ENCODE measurements around the gene GALNT10. TPM values are rescaled to one million over a fixed set of nuclear protein-coding genes. Genes with fewer than 3 reads are reported as not detected.

Gene GALNT10
- total and polyA plus RNA-seq, 2 experiments from 2014 or later, result 43.0 to 45.9 TPM

DNA sequence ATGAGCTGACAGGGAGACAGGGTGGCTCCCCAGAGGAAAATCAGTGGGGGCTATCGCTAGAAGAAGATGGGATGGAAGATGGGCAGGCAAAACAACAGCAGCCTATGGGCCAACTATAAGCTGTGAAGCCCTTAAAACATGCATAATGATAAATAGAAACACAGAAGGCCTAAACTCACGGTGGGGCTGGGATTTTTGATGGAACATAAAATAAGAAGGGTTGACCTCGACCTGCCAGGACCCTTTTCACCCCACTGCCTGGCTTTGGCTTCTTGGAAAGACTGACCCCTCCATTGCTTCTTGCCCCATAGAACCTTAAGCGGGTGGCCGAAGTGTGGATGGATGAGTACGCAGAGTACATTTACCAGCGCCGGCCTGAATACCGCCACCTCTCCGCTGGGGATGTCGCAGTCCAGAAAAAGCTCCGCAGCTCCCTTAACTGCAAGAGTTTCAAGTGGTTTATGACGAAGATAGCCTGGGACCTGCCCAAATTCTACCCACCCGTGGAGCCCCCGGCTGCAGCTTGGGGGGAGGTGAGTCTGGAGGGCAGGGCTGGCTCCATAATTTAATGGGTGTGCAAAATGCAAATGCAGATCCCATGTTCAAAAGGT lies 218.8 kb downstream of the GALNT10 start:
- H3K36me3 ChIP-seq (replicated peaks; ENCODE audit: insufficient read depth, low read depth), result no peaks in the 10 kb centered on the region
- no peak overlapping the region for H3K27ac ChIP-seq
- peaks cover 16% of the 10 kb centered on the region for H3K4me1 ChIP-seq (ENCODE audit: insufficient read depth)
- H3K9me2 ChIP-seq (replicated peaks; ENCODE audit: insufficient read depth), result no peaks in the 10 kb centered on the region
- no peak for DNase-seq (ENCODE audit: low spot score)
- H3K9me3 ChIP-seq (ENCODE audit: low read depth), result no peaks in the 10 kb centered on the region
- 93% methylated on average over 15 of the region's 15 CpGs for WGBS (ENCODE audit: low lambda C conversion rate, missing lambda C conversion rate)
- no peaks in the 10 kb centered on the region for H3K79me2 ChIP-seq
- no peak for TF ChIP-seq EZH2 (IDR thresholded peaks at IDR 0.05; ENCODE audit: borderline replicate concordance)
- H3K27me3 ChIP-seq, result no peaks in the 10 kb centered on the region
- no peak overlapping the region for H3K4me2 ChIP-seq
- no peak overlapping the region for H2AFZ ChIP-seq
- no peaks in the 10 kb centered on the region for H4K20me1 ChIP-seq (ENCODE audit: insufficient read depth, poor library complexity, severe bottlenecking)
- no peak overlapping the region for H3K4me3 ChIP-seq

- Histone ChIP-seq H4K20me1 (ENCODE audit: insufficient read depth, poor library complexity, severe bottlenecking) (no peaks in the 10 kb centered on the region), H3K4me2 (no peak overlapping the region), H3K4me1 (ENCODE audit: insufficient read depth) (peaks cover 9% of the 10 kb centered on the region), H3K9me3 (ENCODE audit: low read depth) (no peaks in the 10 kb centered on the region), H3K27ac (no peak overlapping the region), H2AFZ (no peak overlapping the region), H3K4me3 (no peak overlapping the region), H3K36me3 (replicated peaks; ENCODE audit: insufficient read depth, low read depth) (no peaks in the 10 kb centered on the region), H3K27me3 (no peaks in the 10 kb centered on the region), H3K9me2 (replicated peaks; ENCODE audit: insufficient read depth) (no peaks in the 10 kb centered on the region), H3K79me2 (no peaks in the 10 kb centered on the region)
- TF ChIP-seq EZH2phosphoT487 (IDR thresholded peaks at IDR 0.05; ENCODE audit: low read depth, severe bottlenecking, unreplicated experiment), result no peak
- no peak for TF ChIP-seq EZH2 (IDR thresholded peaks at IDR 0.05; ENCODE audit: borderline replicate concordance)
- TF ChIP-seq CTCF (IDR thresholded peaks at IDR 0.05; ENCODE audit: poor library complexity), result no peak
- no peak for DNase-seq (ENCODE audit: low spot score)
Measured at GRCh38 chr5:154410008-154410407, 219.5 kb downstream of the GALNT10 start.

DNA sequence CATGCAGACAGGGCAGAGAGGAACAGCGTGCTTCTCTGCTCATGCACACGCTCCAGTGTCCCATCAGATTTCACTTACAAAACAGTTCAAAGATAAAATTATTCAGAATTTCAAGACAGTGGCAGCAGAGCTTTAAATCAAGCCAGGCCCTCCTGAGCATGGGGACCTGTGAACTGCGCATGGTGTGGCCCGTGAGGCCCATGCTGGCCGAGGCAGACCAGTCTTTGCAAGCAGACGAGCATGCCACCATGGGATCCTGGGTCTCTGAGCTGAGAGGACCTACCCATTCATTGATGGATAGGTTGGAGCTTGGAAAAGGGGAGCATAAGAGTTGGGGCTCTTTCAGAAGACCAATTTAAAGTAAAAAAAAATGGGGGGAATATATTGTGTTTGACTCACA lies 220.3 kb downstream of the GALNT10 start:
- Histone ChIP-seq H4K20me1 (ENCODE audit: insufficient read depth, poor library complexity, severe bottlenecking) (no peaks in the 10 kb centered on the region), H3K4me2 (no peak overlapping the region), H3K27me3 (no peaks in the 10 kb centered on the region), H3K9me3 (ENCODE audit: low read depth) (no peaks in the 10 kb centered on the region), H3K4me3 (no peak overlapping the region), H3K9me2 (replicated peaks; ENCODE audit: insufficient read depth) (no peaks in the 10 kb centered on the region), H3K36me3 (replicated peaks; ENCODE audit: insufficient read depth, low read depth) (no peaks in the 10 kb centered on the region), H2AFZ (no peak overlapping the region), H3K4me1 (ENCODE audit: insufficient read depth) (peaks cover 9% of the 10 kb centered on the region), H3K27ac (no peak overlapping the region), H3K79me2 (no peaks in the 10 kb centered on the region)
- TF ChIP-seq EZH2 (IDR thresholded peaks at IDR 0.05; ENCODE audit: borderline replicate concordance) (no peak), EZH2phosphoT487 (IDR thresholded peaks at IDR 0.05; ENCODE audit: low read depth, severe bottlenecking, unreplicated experiment) (no peak), CTCF (IDR thresholded peaks at IDR 0.05; ENCODE audit: poor library complexity) (no peak)
- WGBS (ENCODE audit: low lambda C conversion rate, missing lambda C conversion rate), result 81% methylated on average over 6 of the region's 6 CpGs
- DNase-seq (ENCODE audit: low spot score), result no peak

DNA sequence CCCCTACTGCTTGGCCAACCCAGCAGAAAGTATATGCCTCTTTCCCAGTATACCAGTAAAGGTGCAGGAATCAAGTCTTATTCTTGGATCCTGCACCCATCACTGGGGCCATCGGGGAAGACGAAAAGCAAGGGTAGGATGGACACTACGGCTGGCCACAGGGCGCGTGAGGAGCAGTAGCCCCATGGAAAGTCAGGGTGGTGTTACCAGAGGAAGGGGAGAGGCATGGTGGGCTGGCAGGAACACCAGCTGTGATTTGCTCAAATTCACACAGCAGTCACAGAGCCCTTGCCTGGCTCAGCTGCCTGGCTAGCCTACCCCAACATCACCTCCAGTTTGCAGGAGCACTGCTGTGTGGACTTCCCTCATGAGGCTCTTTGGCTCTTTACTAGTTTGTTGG lies 220.8 kb downstream of the GALNT10 start:
- Histone ChIP-seq H3K79me2 (no peaks in the 10 kb centered on the region), H3K4me3 (no peak overlapping the region), H2AFZ (no peak overlapping the region), H3K4me2 (no peak overlapping the region), H4K20me1 (ENCODE audit: insufficient read depth, poor library complexity, severe bottlenecking) (no peaks in the 10 kb centered on the region), H3K9me2 (replicated peaks; ENCODE audit: insufficient read depth) (no peaks in the 10 kb centered on the region), H3K4me1 (ENCODE audit: insufficient read depth) (peaks cover 5% of the 10 kb centered on the region), H3K9me3 (ENCODE audit: low read depth) (no peaks in the 10 kb centered on the region), H3K27me3 (no peaks in the 10 kb centered on the region), H3K36me3 (replicated peaks; ENCODE audit: insufficient read depth, low read depth) (no peaks in the 10 kb centered on the region), H3K27ac (no peak overlapping the region)
- WGBS (ENCODE audit: low lambda C conversion rate, missing lambda C conversion rate), result 97% methylated on average over 5 of the region's 5 CpGs
- DNase-seq (ENCODE audit: low spot score), result no peak
- TF ChIP-seq EZH2 (IDR thresholded peaks at IDR 0.05; ENCODE audit: borderline replicate concordance) (no peak), CTCF (IDR thresholded peaks at IDR 0.05; ENCODE audit: poor library complexity) (no peak), EZH2phosphoT487 (IDR thresholded peaks at IDR 0.05; ENCODE audit: low read depth, severe bottlenecking, unreplicated experiment) (no peak)
